ENCODE results near the gene PHKA1.
"Not testable (repeated sequence)": the region's sequence is repeated elsewhere in the genome, so short reads cannot be mapped to it uniquely, and the experiment has no call there.

Gene PHKA1

DNA sequence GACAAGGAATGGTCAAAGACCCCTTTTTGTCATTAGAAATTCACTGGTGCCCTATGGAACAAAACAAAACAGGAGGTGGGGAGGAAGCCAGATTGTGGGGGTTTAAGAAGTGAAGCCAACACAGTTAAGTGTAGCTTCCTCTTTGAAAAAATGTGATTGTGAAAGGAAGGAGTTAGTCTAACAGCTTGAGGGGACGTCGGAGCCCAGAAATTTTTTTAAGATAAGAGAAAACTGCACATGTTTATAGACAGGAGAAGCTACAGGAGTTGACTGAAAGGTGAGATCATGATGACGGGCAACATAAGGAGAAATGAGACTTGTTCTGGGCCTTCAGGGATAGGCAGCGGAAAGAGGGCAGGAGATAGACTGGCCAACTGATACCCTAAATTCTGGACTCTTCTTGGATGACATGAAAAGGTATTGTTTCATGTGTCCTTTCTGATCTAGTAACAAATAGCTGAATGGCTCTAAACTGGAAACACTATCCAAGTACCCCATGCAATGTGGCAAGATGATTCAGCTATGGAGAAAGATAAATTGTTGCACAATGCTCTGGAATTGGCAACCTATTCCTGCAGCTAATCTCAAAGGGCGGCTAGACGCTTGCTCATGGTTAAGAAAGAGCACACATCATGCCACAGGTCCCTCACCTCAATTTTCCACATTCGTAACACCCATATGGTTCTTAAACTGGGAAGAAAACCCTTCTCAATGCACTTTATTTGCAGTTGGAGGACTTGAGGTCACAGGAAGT lies 137.8 kb downstream of the PHKA1 start:
- no peak for DNase-seq (ENCODE audit: extremely low read depth in 1 of 2, low read depth in 1 of 2)

DNA sequence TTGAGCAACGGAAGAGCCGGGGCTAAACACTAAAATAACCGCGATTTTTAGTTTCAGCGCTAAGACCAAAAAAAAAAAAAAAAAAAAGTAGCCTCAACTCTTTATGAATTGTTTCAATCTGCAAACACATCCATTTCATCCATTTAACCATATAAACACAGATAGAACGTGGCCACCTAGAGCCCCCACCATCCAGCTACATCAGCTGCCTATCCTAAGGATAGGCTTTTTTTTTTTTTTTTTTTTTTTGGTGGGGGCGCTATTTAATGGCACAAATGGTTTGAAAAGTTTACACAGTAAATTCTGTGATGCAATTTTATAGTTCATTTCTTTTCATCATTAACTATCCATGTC lies 141.0 kb downstream of the PHKA1 start:
- no peak for DNase-seq (ENCODE audit: extremely low read depth in 1 of 2, low read depth in 1 of 2)

DNA sequence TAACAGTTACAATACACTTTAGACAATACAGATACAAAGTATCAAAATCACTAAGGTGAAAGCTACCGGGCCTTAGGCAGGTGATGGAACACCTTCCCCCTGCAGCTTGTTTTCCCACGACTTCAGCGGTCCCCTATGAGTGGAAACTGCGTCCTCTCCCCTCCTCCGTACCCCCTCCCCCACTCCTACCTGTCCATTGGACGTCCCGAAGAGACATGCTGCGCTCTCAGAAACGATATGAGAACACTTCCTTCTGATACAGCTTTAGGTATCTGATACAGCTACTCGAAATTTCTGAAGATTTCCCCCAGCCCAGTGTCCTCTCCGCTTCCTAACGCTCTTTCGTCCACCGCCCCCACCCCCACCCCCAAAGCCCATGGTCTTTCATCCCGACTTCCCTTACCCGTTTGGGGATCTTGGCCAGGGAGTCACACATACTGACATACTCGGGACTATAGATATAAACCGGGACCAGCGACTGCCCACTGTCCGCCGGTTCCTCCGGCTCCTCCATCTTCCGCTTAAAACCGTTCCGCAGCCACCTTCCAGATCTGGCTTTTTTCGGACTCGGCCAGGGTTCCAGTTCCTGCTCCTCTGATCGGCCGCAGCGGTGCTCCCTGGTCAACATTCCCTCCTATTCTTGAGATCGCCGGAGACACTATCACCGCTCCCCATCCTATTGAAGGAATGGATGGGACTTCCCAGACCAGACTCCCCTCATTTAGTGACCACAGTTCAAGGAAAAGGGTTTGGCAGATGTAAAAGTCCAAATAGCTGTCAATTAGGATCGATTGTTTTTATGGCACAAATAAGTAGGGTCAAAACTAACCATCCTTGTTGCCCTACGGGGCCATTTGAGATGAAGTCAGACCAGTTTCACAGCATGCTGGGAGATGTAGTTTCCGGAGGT lies 141.6 kb downstream of the PHKA1 start, which contains the start of gene HDAC8:
TSS of gene HDAC8 (minus strand) at position 596 of the 910 bp plus-strand sequence. CDS start at position 514, 82 bp downstream.
- DNase-seq (ENCODE audit: extremely low read depth in 1 of 2, low read depth in 1 of 2) = peak in 1 of 2 donors; percentile 6

DNA sequence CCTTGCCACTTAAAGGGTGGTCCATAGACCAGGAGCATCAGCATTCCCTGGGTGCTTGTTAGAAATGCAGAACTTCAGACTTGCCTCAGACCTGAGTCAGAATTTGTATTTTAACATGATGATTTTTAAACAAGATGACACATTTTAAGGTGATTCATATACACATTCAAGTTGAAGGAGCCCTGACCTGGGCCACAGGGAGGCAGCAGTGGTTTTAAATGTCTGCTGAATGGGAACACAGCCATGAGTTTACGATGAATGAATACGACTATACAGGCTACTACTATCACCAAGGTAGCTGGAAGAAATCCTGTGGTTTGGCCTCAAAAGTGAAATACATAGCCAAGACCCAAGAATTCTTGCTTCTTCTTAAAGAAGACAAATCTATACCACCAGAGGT lies 144.3 kb downstream of the PHKA1 start:
- no peak for DNase-seq (ENCODE audit: extremely low read depth in 1 of 2, low read depth in 1 of 2)

DNA sequence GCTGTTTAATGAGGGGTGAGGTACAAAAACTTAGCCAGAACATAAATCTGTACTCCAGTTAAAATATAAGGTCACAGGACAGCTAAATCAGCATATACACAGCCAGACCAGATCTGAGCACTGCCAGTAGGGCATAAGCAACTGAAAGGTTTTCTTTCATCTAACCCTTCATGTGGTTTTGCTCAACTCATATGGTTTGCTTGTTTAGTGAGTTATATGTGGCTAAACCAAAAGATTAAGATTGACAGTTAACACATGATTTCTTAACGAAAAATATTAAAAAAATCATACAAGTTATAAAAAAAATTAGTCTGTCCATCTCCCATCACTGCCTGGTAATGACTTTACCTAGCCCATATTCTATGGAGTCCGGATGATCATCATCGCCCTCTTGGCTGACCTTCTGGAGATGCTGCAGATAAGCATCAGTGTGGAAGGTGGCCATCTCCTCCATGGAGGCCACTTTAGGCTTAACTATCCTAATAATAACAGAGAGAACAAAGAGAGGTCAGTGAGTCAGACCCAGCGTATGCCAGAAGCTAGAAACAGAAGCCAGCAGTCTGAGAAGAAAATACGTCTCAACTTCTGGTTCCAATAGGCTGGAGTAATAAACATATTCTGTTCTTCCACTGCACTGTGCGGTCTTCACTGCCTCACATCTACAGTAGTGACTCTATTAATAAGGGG lies 145.6 kb downstream of the PHKA1 start:
- DNase-seq (ENCODE audit: extremely low read depth in 1 of 2, low read depth in 1 of 2) = no peak

DNA sequence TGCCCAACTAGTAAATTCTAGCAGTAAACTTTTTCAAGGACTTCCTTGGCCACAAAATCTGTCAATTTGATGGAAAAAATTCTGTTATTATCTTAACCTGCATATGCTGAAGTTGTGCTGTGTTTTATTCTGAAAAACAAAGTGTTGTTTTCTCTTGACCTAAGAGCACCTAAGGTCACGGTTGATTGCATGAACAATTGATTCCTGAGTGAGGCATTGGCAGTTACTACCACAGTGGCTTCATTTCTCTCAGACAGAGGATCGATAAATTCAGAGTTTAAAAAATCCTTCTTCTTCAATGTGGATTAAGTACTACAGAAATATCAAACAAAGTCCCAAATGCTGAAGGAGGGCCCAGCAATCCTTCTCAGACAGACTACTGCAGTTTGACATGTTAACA lies 147.7 kb downstream of the PHKA1 start:
- no peak for DNase-seq (ENCODE audit: extremely low read depth in 1 of 2, low read depth in 1 of 2)

DNA sequence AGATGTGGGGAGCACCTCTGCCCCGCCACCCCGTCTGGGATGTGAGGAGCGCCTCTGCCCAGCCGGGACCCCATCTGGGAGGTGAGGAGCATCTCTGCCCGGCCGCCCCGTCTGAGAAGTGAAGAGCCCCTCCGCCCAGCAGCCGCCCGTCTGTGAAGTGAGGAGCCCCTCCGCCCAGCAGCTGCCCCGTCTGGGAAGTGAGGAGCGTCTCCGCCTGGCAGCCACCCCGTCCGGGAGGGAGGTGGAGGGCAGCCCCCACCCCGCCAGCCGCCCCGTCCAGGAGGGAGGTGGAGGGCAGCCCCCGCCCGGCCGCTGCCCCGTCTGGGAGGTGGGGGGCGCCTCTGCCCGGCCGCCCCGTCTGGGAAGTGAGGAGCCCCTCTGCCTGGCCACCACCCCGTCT lies 154.5 kb downstream of the PHKA1 start:
- not testable (repeated sequence) for DNase-seq (ENCODE audit: extremely low read depth in 1 of 2, low read depth in 1 of 2)

DNA sequence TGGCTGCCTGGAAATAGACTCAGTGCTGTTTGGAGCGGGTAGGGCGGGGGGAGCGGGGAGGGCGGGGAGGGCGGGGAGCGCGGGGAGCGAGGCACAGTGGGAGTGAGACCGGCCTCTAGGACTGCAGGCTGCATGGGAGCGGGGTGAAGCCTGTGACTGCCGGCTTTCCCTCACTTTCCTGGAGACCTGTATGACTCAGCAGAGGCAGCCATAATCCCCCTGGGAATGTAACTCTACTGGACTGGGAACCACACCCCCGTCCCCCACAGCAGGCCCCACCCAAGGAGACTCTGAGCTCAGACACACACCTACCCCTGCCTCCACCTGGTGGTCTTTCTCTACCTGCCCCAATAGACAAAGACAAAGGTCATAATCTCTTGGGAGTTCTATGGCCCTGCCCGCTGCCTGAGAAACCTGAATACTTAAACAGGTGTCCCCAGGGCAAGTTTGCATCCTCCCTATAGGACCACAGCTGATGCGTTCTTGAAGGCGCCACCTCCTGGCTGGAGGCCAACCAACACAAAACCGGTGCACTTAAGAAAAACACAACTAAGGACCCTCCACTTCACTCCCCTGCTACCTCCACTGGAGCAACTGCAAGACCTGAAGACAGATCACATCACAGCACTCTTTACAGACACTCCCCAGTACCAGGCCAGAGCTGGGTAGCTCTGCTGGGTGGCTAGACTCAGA lies 159.5 kb downstream of the PHKA1 start:
- DNase-seq (ENCODE audit: extremely low read depth in 1 of 2, low read depth in 1 of 2) = no peak

DNA sequence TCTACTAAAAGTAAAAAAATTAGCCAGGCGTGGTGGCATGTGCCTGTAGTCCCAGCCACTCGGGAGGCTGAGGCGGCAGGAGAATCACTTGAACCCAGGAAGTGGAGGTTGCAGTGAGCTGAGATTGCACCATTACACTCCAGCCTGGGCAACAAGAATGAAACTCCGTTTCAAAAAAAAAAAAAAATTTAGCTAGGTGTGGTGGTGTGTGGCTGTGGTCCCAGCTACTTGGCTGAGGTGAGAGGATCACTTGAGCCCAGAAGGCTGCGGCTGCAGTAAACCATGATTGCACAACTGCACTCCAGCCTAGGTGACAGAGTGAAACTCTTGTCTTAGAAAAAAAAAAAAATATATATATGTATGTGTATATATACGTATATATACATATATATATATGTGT lies 161.7 kb downstream of the PHKA1 start:
- not testable (repeated sequence) for DNase-seq (ENCODE audit: extremely low read depth in 1 of 2, low read depth in 1 of 2)

DNA sequence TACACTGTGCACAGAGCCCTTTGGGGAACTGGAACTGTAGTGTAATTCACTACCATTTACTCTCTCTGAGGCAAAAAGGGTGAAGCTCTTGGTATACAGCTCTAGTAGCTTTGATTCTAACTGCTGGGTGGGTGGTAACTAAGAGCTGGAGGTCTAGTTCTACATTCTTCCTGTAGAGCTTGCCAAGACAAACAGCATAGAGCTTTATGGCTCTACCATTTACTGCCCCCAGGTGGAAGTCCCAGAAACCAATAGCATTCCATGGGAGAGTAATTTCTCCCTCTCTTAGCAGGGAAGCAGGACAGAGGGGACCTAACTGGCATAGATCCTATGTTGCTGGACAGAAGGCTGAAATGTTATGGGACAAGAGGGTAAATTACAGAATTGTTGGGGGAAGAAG lies 168.1 kb downstream of the PHKA1 start:
- no peak for DNase-seq (ENCODE audit: extremely low read depth in 1 of 2, low read depth in 1 of 2)

DNA sequence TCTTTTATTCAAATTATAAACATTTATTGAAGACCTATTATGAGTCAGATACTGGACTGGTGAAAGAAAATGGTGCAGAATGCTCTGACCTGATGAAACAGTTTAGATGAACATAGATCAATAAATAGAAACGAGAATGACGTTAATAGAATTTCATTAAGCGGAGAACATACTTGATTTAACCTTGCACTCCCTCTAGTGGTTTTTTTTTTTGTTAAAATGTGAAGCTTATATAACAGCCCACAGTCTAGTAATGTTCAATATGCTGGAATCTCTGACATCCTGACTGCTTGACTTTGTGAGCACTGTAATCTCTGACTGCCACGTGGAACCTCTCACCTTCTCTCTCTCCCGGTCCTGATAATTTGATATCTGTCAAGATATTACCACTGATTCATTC lies 173.8 kb downstream of the PHKA1 start:
- no peak for DNase-seq (ENCODE audit: extremely low read depth in 1 of 2, low read depth in 1 of 2)

DNA sequence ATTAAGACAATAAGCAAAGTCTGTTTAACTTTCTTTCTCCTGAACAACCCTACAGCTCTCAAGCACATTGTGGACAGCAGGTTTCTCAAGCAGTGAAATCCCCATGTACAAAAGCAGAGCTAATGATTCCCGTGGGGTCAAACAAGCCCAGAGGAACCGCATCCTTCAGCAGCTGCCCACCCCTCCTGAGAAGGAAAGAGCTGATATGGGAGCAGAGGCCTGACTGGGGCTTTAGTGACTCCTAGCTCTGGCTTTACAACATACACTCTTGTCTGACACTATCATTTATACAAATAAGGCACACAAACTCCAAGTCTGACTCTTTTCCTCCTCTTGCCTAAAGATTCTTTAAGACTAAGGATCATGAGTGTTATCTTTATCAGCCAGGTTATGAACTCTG lies 174.3 kb downstream of the PHKA1 start:
- no peak for DNase-seq (ENCODE audit: extremely low read depth in 1 of 2, low read depth in 1 of 2)

DNA sequence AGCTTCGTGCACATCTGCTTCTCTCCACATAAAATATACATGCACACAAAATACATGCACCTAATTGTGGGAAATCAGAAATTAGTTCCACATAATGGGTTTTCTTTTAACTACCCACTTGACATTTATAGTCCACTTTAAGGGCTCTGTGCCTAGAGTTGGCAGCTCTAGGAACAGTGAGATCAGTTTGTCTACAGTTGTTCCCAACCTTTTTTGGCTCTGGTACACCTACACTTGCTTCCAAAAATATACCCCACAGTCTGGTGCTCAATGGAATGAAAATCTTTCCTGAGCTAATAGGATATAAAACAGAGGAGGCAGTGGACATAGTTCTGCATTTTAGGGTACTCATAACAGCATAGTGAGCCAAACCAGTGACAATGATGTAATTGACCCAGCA lies 177.6 kb downstream of the PHKA1 start:
- no peak for DNase-seq (ENCODE audit: extremely low read depth in 1 of 2, low read depth in 1 of 2)

DNA sequence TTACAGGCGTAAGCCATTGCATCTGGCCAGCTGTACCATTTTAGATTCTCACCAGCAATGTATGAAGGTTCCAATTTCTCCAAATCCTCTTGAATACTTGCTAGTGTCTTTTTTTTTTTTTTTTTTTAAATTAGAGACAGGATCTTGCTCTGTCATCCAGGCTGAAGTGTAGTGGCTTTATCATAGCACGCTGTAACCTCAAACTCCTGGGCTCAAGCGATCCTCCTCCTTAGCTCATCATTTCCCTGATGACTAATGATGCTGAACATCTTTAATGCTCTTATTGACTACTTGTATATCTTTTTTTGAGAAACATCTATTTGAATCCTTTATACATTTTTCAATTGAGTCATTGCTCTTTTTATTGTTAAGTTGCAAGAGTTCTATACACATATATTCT lies 181.7 kb downstream of the PHKA1 start:
- no peak for DNase-seq (ENCODE audit: extremely low read depth in 1 of 2, low read depth in 1 of 2)

Measured in activated CD8-positive, alpha-beta memory T cell treated with anti-CD3 and anti-CD28 coated beads for 1 hour (primary cell).